IPS-20b (cell line): ENCODE results near the gene TMEM163.

Source experiments
- H3K27ac ChIP-seq: one replicate; pipeline ENCODE4 v1.5.1; 2013; ENCODE audit warnings: low read length
- H3K27me3 ChIP-seq: 2 replicates; pipeline ENCODE4 v1.6.1; 2013; ENCODE audit warnings: mild to moderate bottlenecking, low read length, inconsistent platforms; ENCODE audit not compliant: insufficient read depth
- H3K36me3 ChIP-seq: 2 replicates; pipeline ENCODE4 v1.6.1; 2013; ENCODE audit warnings: low read depth, mild to moderate bottlenecking, inconsistent platforms, low read length, moderate library complexity; ENCODE audit not compliant: insufficient read depth
- H3K4me1 ChIP-seq: 2 replicates; pipeline ENCODE4 v1.6.1; 2013; ENCODE audit warnings: mild to moderate bottlenecking, control low read depth, inconsistent platforms, low read length, moderate library complexity; ENCODE audit not compliant: insufficient read depth
- H3K4me3 ChIP-seq: 2 replicates; pipeline ENCODE4 v1.5.1; 2013; ENCODE audit warnings: mild to moderate bottlenecking, low read length, inconsistent platforms
- H3K9ac ChIP-seq: 2 replicates; pipeline ENCODE4 v1.6.1; 2013; ENCODE audit warnings: low read depth, mild to moderate bottlenecking, inconsistent platforms, low read length, moderate library complexity
- H3K9me3 ChIP-seq: 2 replicates; pipeline ENCODE4 v1.6.1; 2013; ENCODE audit warnings: mild to moderate bottlenecking, low read depth, low read length, inconsistent platforms; ENCODE audit not compliant: insufficient read depth

Gene TMEM163

GRCh38 chr2:134706587-134707329 is 12.0 kb downstream of the TMEM163 start:
- no peaks in the 10 kb centered on the region for H3K36me3 ChIP-seq
- no peaks in the 10 kb centered on the region for H3K9me3 ChIP-seq

DNA sequence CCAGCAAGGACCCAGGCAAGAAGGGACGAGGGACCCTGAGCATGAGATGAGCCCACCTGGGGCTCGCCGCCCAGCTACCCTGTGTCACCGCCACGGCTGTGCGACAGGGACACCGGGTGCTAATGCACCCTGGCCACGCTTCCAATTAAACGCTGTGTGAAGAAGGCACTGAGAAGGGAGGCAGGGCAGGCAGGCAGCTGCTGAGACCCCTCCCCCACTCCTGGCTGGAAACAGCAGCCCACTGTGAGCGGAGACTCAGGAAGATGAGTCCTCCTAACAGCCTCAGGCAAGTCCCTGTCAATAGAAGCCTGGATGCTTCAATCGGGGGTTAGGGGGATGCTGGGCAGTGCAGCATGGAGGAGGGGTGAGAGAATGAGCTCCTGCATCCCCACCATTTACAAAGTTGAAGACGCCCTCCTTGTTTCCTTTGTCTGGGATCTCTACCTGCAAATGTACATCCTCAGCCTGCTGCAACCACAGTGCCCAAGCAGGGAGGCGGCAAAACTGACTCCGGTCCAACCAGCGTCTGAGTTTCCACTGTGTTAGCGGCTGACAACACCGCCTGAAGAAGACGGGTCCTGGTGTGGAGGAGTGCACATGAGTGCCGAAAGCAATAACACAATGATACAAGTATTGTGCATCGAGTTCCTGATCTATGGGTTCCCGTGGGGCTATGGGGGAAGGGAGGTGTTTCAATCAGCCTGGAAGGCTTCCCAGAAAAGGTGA is 12.8 kb downstream of the TMEM163 start:
- Histone ChIP-seq H3K27ac (no peak overlapping the region), H3K9ac (no peak overlapping the region), H3K4me3 (no peak overlapping the region), H3K9me3 (no peaks in the 10 kb centered on the region), H3K4me1 (peaks cover 13% of the 10 kb centered on the region; the same call in 1 of the 2 replicates), H3K27me3 (peaks cover 3% of the 10 kb centered on the region; the same call in 1 of the 2 replicates), H3K36me3 (no peaks in the 10 kb centered on the region)

More at GRCh38 chr2:134706587-134707329, 12.0 kb downstream of the TMEM163 start:
- H3K27me3 ChIP-seq, result peaks cover 3% of the 10 kb centered on the region; the same call in 1 of the 2 replicates
- no peak overlapping the region for H3K4me3 ChIP-seq
- peaks cover 16% of the 10 kb centered on the region; the same call in 1 of the 2 replicates for H3K4me1 ChIP-seq
- no peak overlapping the region for H3K9ac ChIP-seq
- H3K27ac ChIP-seq, result no peak overlapping the region

DNA sequence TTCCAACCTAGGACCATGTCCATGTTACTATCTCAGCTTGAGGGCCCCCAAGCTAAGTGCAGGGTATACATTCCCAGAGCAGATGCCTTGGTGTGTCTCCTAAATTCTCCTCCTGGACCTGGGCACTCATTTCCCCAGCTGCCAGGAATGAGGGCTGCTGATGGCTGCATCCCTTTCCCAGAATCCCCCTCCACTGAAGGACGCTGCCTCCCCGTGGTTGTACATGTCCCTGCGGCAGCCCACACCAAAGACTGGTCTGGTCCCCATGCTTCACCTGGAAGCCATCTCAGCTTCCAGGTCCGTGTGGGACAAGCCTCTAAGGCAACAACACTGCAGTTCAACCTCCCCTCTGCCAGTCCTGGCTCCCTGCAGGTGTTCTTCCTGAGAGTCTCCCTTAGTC is 14.6 kb downstream of the TMEM163 start:
- Histone ChIP-seq H3K36me3 (no peaks in the 10 kb centered on the region), H3K9me3 (no peaks in the 10 kb centered on the region), H3K27me3 (peaks cover 3% of the 10 kb centered on the region; the same call in 1 of the 2 replicates), H3K27ac (no peak overlapping the region), H3K4me3 (no peak overlapping the region), H3K4me1 (peaks cover 13% of the 10 kb centered on the region; the same call in 1 of the 2 replicates), H3K9ac (no peak overlapping the region)

DNA sequence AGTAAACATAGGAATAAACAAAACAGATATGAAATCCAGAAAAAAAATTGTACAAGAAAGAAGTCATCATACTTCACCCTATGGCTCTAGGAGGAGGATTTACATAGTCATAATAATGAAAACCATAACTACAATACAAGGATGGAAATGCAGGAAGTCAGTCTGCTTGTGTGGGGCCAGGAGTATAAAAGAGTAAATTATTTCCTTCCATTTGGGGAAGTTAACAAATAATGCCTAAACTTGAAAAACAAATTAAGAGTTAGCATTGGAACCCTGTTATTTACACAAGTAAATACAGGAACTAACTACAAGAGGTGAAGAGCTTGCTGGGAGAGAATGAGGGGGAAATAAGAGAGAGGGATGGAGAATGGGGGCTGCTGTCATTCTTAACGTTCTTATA is 15.4 kb downstream of the TMEM163 start:
- H3K4me1 ChIP-seq, result peaks cover 13% of the 10 kb centered on the region; the same call in 1 of the 2 replicates
- H3K9ac ChIP-seq, result no peak overlapping the region

DNA sequence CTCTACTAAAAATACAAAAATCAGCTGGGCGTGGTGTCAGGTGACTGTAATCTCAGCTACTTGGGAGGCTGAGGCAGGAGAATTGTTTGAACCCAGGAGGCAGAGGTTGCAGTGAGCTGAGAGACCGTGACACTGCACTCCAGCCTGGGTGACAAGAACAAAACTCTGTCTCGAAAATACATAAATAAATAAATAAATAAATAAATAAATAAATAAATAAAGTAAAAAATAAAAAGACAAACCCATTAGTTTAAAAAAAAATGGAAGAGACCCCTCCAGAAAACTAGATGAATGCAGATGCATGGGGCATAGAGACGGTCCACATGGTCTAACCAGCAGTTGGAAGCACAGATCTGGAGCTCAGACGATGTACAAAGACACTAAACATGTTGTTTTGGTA is 18.1 kb downstream of the TMEM163 start:
- Histone ChIP-seq H3K27ac (no peak overlapping the region), H3K4me3 (no peak overlapping the region), H3K9ac (no peak overlapping the region), H3K4me1 (peaks cover 5% of the 10 kb centered on the region; the same call in 1 of the 2 replicates), H3K27me3 (no peaks in the 10 kb centered on the region), H3K9me3 (no peaks in the 10 kb centered on the region), H3K36me3 (no peaks in the 10 kb centered on the region)

More for the DNA sequence above, 15.4 kb downstream of the TMEM163 start:
- no peak overlapping the region for H3K27ac ChIP-seq
- no peaks in the 10 kb centered on the region for H3K36me3 ChIP-seq
- H3K27me3 ChIP-seq, result peaks cover 3% of the 10 kb centered on the region; the same call in 1 of the 2 replicates
- H3K4me3 ChIP-seq, result no peak overlapping the region
- no peaks in the 10 kb centered on the region for H3K9me3 ChIP-seq

GRCh38 chr2:134694411-134694810 is 24.4 kb downstream of the TMEM163 start:
- Histone ChIP-seq H3K27me3 (no peaks in the 10 kb centered on the region), H3K4me3 (no peak overlapping the region), H3K4me1 (no peaks in the 10 kb centered on the region), H3K36me3 (no peaks in the 10 kb centered on the region), H3K9ac (no peak overlapping the region), H3K27ac (no peak overlapping the region), H3K9me3 (no peaks in the 10 kb centered on the region)

- no peaks in the 10 kb centered on the region for H3K27me3 ChIP-seq
- no peaks in the 10 kb centered on the region for H3K4me1 ChIP-seq
- no peaks in the 10 kb centered on the region for H3K9me3 ChIP-seq
- H3K4me3 ChIP-seq, result no peak overlapping the region
- H3K9ac ChIP-seq, result no peak overlapping the region
- no peak overlapping the region for H3K27ac ChIP-seq
- no peaks in the 10 kb centered on the region for H3K36me3 ChIP-seq
Measured at GRCh38 chr2:134693359-134694330, 25.2 kb downstream of the TMEM163 start.

DNA sequence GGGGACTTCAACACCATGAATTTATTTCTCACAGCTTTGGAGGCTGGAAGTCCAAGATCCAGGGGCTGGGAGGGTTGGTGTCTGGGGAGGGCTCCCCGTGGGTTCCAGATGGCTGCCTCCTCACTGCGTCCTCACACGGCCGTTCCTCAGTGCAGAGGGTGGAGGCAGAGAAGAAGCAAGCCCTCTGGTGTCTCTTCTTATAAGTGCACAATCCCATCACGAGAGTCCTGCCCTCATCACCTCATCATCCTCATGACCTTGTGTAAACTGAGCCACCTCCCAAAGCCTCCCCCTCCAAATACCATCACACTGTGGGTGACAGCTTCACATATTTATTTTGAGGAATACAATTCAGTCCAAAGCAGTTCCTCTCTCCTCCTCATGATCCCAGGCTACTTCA is 26.3 kb downstream of the TMEM163 start:
- H3K27ac ChIP-seq, result no peak overlapping the region
- H3K9ac ChIP-seq, result no peak overlapping the region
- no peaks in the 10 kb centered on the region for H3K4me1 ChIP-seq
- no peaks in the 10 kb centered on the region for H3K9me3 ChIP-seq
- H3K27me3 ChIP-seq, result no peaks in the 10 kb centered on the region
- no peaks in the 10 kb centered on the region for H3K36me3 ChIP-seq
- H3K4me3 ChIP-seq, result no peak overlapping the region

- Histone ChIP-seq H3K4me1 (0 out of 2 replicates have a peak, but pooled peaks cover 1% of the 10 kb centered on the region), H3K9me3 (no peaks in the 10 kb centered on the region), H3K9ac (no peak overlapping the region), H3K27ac (no peak overlapping the region), H3K27me3 (no peaks in the 10 kb centered on the region), H3K4me3 (no peak overlapping the region), H3K36me3 (no peaks in the 10 kb centered on the region)
Measured at GRCh38 chr2:134690629-134691215, 28.1 kb downstream of the TMEM163 start.

DNA sequence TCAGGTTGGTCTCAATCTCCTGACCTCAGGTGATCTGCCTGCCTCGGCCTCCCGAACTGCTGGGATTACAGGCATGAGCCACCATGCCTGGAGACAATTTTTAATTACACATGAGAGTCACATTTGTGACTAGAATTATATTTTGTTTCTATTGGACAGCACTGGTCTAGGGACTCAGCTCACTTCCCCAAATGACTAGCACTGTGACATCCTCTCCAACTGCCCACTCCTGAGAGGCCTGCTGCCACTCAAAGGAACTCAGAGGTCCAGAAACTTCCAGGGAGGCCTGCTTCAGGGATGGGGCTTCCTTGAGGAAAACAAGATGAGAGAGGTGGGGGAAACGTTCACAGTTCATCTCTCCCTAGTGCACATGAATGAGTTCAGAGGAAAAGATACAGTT is 29.5 kb downstream of the TMEM163 start:
- no peak overlapping the region for H3K4me3 ChIP-seq
- no peaks in the 10 kb centered on the region for H3K36me3 ChIP-seq
- H3K9me3 ChIP-seq, result no peaks in the 10 kb centered on the region
- 0 out of 2 replicates have a peak, but pooled peaks cover 2% of the 10 kb centered on the region for H3K4me1 ChIP-seq
- H3K27ac ChIP-seq, result no peak overlapping the region
- H3K9ac ChIP-seq, result no peak overlapping the region
- no peaks in the 10 kb centered on the region for H3K27me3 ChIP-seq

DNA sequence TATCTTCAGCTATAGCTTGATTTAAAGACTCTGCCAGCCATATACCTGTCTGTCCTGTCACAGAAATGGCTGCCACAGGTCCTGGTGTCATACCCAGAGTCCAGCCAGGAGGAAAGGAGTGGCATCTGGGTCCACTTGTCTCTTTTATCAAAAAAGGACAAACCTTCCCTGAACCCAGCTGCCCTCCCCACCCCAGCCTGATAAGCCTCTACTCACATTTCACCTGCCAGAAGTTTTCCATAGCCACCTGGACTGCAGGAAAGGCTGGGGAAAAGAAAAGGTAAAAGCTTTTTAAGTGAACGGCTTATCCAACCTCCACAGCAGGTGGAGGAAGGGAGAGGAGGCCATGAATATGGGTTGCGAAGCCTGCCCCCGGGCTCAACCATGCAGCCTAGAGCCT is 32.8 kb downstream of the TMEM163 start:
- no peak overlapping the region for H3K27ac ChIP-seq
- H3K9ac ChIP-seq, result no peak overlapping the region
- 0 out of 2 replicates have a peak, but pooled peaks cover 2% of the 10 kb centered on the region for H3K4me1 ChIP-seq
- no peaks in the 10 kb centered on the region for H3K36me3 ChIP-seq
- no peak overlapping the region for H3K4me3 ChIP-seq
- no peaks in the 10 kb centered on the region for H3K27me3 ChIP-seq
- H3K9me3 ChIP-seq, result no peaks in the 10 kb centered on the region
